SK-N-SH (cell line): Measurements from ENCODE around the gene XIRP2. TPM values are rescaled to one million over a fixed set of nuclear protein-coding genes. Genes with fewer than 3 reads are reported as not detected.

Experiments
- CTCF ChIA-PET: fragments of 300-600, 350-600 bp; formaldehyde crosslinking; extraction: SDS; loops from one replicate; lab custom pipeline; 2021; lab: Yijun Ruan, JAX
- POLR2A ChIA-PET: fragments of 350-600 bp; sonication (Branson Sonifier 250); formaldehyde crosslinking; extraction: SDS; loops from one replicate; lab custom pipeline; 2020; ENCODE audit warnings: antibody characterized with exemption, inconsistent platforms; lab: Yijun Ruan, JAX
- DNase-seq: peaks from one replicate; pipeline ENCODE4 v3.0.0; 2012
- H2AFZ ChIP-seq: fragments of 200-600 bp; sonication (generic); 2 replicates; pipeline ENCODE4 v1.8.1; 2016; ENCODE audit warnings: antibody characterized with exemption, mild to moderate bottlenecking, low read depth
- H3F3A ChIP-seq: fragments of 200-600 bp; sonication (generic); replicated peaks from 2 replicates; pipeline ENCODE3; 2016; ENCODE audit warnings: antibody characterized with exemption, mild to moderate bottlenecking; ENCODE audit not compliant: insufficient read depth
- H3K27ac ChIP-seq, 2 experiments: fragments of 200-500 bp in 1 of 2; fragments of 200-600 bp in 1 of 2; sonication (Bioruptor generic) in 1 of 2; sonication (generic), shearing (Covaris generic) in 1 of 2; 2 replicates each; pipeline versions ENCODE4 v1.5.1 to v1.6.1; 2014 to 2016; ENCODE audit warnings: low read depth in 2 of 2, inconsistent platforms in 1 of 2, low read length in 1 of 2, mild to moderate bottlenecking in 1 of 2, mixed read lengths in 1 of 2
- H3K27me3 ChIP-seq: fragments of 200-600 bp; sonication (generic), shearing (Covaris generic); 2 replicates; pipeline ENCODE4 v1.6.1; 2016; ENCODE audit warnings: mixed run types; ENCODE audit not compliant: insufficient read depth
- H3K36me3 ChIP-seq, 2 experiments: fragments of 200-500 bp in 1 of 2; fragments of 200-600 bp in 1 of 2; sonication (Bioruptor generic) in 1 of 2; sonication (generic) in 1 of 2; replicated peaks in 1 of 2; 2 replicates each; pipeline versions ENCODE3 to v1.5.1; 2014 to 2016; ENCODE audit warnings: low read length in 1 of 2, mild to moderate bottlenecking in 1 of 2; ENCODE audit not compliant: insufficient read depth in 2 of 2, control insufficient read depth in 1 of 2
- H3K4me1 ChIP-seq, 2 experiments: fragments of 200-500 bp in 1 of 2; fragments of 200-600 bp in 1 of 2; sonication (Bioruptor generic) in 1 of 2; sonication (generic), shearing (Covaris generic) in 1 of 2; 2 replicates each; pipeline versions ENCODE4 v1.5.1 to v1.6.1; 2014 to 2016; ENCODE audit warnings: low read depth in 1 of 2, low read length in 1 of 2, mixed run types in 1 of 2; ENCODE audit not compliant: insufficient read depth in 2 of 2, control insufficient read depth in 1 of 2
- H3K4me2 ChIP-seq: fragments of 200-600 bp; sonication (generic), shearing (Covaris generic); 2 replicates; pipeline ENCODE4 v1.6.1; 2017; ENCODE audit warnings: mixed run types
- H3K4me3 ChIP-seq, 2 experiments: fragments of 200-500 bp in 1 of 2; fragments of 200-600 bp in 1 of 2; sonication (Bioruptor generic) in 1 of 2; sonication (generic), shearing (Covaris generic) in 1 of 2; 2 replicates each; pipeline versions ENCODE4 v1.5.1 to v1.8.1; 2014 to 2016; ENCODE audit warnings: low read depth in 2 of 2, inconsistent platforms in 1 of 2, low read length in 1 of 2, mild to moderate bottlenecking in 1 of 2, mixed read lengths in 1 of 2, moderate library complexity in 1 of 2
- H3K79me2 ChIP-seq: fragments of 200-600 bp; sonication (generic); 2 replicates; pipeline ENCODE4 v1.8.1; 2017; ENCODE audit warnings: mild to moderate bottlenecking; ENCODE audit not compliant: insufficient read depth
- H3K9ac ChIP-seq: fragments of 200-600 bp; sonication (generic); 2 replicates; pipeline ENCODE4 v1.6.1; 2017; ENCODE audit warnings: mixed run types
- H3K9me2 ChIP-seq: fragments of 200-600 bp; sonication (generic); 2 replicates; pipeline ENCODE4 v1.6.1; 2017; ENCODE audit warnings: mixed run types
- H3K9me3 ChIP-seq: fragments of 200-600 bp; sonication (generic); 2 replicates; pipeline ENCODE4 v1.6.1; 2017; ENCODE audit warnings: mixed run types, mild to moderate bottlenecking, moderate library complexity
- H4K20me1 ChIP-seq: fragments of 200-600 bp; sonication (generic); 2 replicates; pipeline ENCODE4 v1.6.1; 2017; ENCODE audit warnings: mild to moderate bottlenecking, mixed run types; ENCODE audit not compliant: insufficient read depth
- CTCF ChIP-seq: fragments of 200-600 bp; sonication (generic); IDR thresholded peaks from 2 replicates; pipeline ENCODE4 v1.6.1; 2017; ENCODE audit warnings: antibody characterized with exemption, mild to moderate bottlenecking, moderate library complexity
- EZH2phosphoT487 ChIP-seq: fragments of 200-600 bp; sonication (generic); IDR thresholded peaks from 2 replicates; pipeline ENCODE4 v1.6.1; 2017; ENCODE audit warnings: low read depth, mixed run types, mild to moderate bottlenecking, antibody characterized with exemption, moderate library complexity, borderline replicate concordance
- NRF1 ChIP-seq: IDR thresholded peaks from 2 replicates; pipeline ENCODE4 v1.6.1; 2012; ENCODE audit warnings: low read depth, mild to moderate bottlenecking, low read length
- REST ChIP-seq: IDR thresholded peaks from 2 replicates; pipeline ENCODE4 v1.6.1; 2012; ENCODE audit warnings: mild to moderate bottlenecking, low read depth, low read length, moderate library complexity
- SIN3A ChIP-seq: IDR thresholded peaks from 2 replicates; pipeline ENCODE4 v1.6.1; 2012; ENCODE audit warnings: low read depth, mild to moderate bottlenecking, low read length, moderate library complexity, borderline replicate concordance
- WGBS: methylation state at CpG from one replicate; pipeline ENCODE4 v1.1.6; 2017; ENCODE audit warnings: low lambda C conversion rate; 5-methylcytosine and 5-hydroxymethylcytosine counted together
- polyA plus RNA-seq, 3 experiments: library from polyadenylated mRNA; depleted of rRNA; stranded (reverse); fragments of >200 nt; gene quantifications; 2 replicates each; pipeline ENCODE4 v1.2.3, GENCODE V29; 2012

Gene XIRP2
- polyA plus RNA-seq, 1 of the 3 experiments (the other 2 are of a cell fraction): 0.02 TPM

GRCh38 chr2:167294776-167295140, 406.5 kb downstream of the XIRP2 start:
- H2AFZ ChIP-seq: no peak overlapping the region
- POLR2A ChIA-PET: no interaction called here
- no peak for DNase-seq

More at GRCh38 chr2:167294776-167295140, 406.5 kb downstream of the XIRP2 start:
- Histone ChIP-seq H3K4me3 (peak overlapping the region; percentile 71 to 88; a peak in 3 of 4 replicates), H3K36me3 (no peaks in the 10 kb centered on the region), H3F3A (peaks cover 3% of the 10 kb centered on the region), H3K9ac (no peak overlapping the region), H3K4me2 (peak overlapping the region; percentile 98; the same call in 1 of the 2 replicates), H3K4me1 (peaks cover 0 to 14% of the 10 kb centered on the region in 2 experiments; a peak in 2 of 4 replicates), H3K27me3 (peaks cover 8% of the 10 kb centered on the region; the same call in 1 of the 2 replicates), H3K9me2 (0 out of 2 replicates have a peak, but pooled peaks cover 3% of the 10 kb centered on the region), H3K27ac (no peak overlapping the region), H3K9me3 (no peaks in the 10 kb centered on the region), H3K79me2 (no peaks in the 10 kb centered on the region), H4K20me1 (no peaks in the 10 kb centered on the region)
- CTCF ChIA-PET: interaction anchor here (1.5 to 3.8 kb wide), 3 partner anchors 14 to 824 kb away, joined by 4 to 24 read pairs (median 6); no protein-coding TSS in a partner anchor
- WGBS: 78% methylated on average over 5 of the region's 5 CpGs
- TF ChIP-seq CTCF (no peak), SIN3A (no peak), EZH2phosphoT487 (no peak), REST (peak; percentile 70), NRF1 (no peak)
